ENCODE data around the gene GABRA6.
"Not testable (repeated sequence)": the region's sequence is repeated elsewhere in the genome, so short reads cannot be mapped to it uniquely, and the experiment has no call there.

The GABRA6 gene

DNA sequence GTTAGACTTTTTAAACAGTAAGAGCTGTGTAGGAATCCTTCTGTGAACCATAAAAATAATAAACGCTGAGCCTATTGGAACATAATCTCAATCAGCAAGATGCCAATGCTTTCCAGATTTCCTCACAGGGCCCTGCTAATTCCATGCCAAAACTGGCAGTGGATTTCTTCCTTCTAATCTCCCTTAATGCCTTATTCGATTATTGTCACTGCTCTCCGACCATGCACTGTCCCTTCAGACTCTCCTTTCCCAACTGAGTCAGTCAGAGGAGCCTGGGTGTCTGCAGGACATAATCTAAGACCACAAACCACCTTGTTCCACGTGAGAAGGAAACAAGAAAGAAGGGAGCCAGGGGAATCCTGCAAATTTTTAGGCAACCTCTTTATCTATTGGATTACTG is at the start of gene GABRA6:
GABRA6 (plus strand) TSS at position 261 of the 400 bp plus-strand sequence. CDS start 269 bp downstream, outside the sequence.
- TF ChIP-seq CTCF (IDR thresholded peaks at IDR 0.05; ENCODE audit: insufficient read depth, low read depth, low read length, missing control alignments) = no peak
- H3K4me3 ChIP-seq (ENCODE audit: low read depth, low read length) = no peak within 1 kb of the TSS
- DNase-seq (ENCODE audit: low read depth) = no peak

DNA sequence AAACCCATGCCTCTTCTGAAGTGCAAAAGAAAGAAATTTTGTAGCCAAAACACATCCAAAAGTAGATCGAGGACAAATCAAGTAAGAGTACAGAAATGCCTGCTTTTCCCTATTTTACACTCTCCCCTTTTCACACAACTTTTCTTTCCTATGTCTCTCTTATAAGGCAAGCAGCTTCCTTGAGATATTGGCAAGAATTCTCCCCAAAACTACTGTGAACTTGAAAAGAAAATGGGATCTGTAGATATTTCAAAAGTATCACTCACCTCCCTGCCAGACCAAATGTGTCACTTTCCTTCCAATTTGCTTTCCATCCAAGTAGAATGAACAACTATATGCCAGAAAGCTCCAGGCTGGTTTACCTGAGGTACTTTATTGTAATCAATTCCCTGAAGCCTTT is 47.9 kb upstream of the GABRA6 start:
- DNase-seq (ENCODE audit: low read depth) = no peak
- H3K4me3 ChIP-seq (ENCODE audit: low read depth, low read length) = no peak overlapping the region
- TF ChIP-seq CTCF (IDR thresholded peaks at IDR 0.05; ENCODE audit: insufficient read depth, low read depth, low read length, missing control alignments) = no peak

GRCh38 chr5:161641444-161641843 is 44.1 kb upstream of the GABRA6 start:
- no peak for TF ChIP-seq CTCF (IDR thresholded peaks at IDR 0.05; ENCODE audit: insufficient read depth, low read depth, low read length, missing control alignments)
- no peak overlapping the region for H3K4me3 ChIP-seq (ENCODE audit: low read depth, low read length)
- DNase-seq (ENCODE audit: low read depth) = no peak

GRCh38 chr5:161645264-161645663 is 40.3 kb upstream of the GABRA6 start:
- no peak for DNase-seq (ENCODE audit: low read depth)
- H3K4me3 ChIP-seq (ENCODE audit: low read depth, low read length) = no peak overlapping the region
- no peak for TF ChIP-seq CTCF (IDR thresholded peaks at IDR 0.05; ENCODE audit: insufficient read depth, low read depth, low read length, missing control alignments)

- not testable (repeated sequence) for H3K4me3 ChIP-seq (ENCODE audit: low read depth, low read length); DNase-seq (ENCODE audit: low read depth)
Measured at GRCh38 chr5:161651926-161652325, 33.6 kb upstream of the GABRA6 start.

- TF ChIP-seq CTCF (IDR thresholded peaks at IDR 0.05; ENCODE audit: insufficient read depth, low read depth, low read length, missing control alignments) = no peak
- H3K4me3 ChIP-seq (ENCODE audit: low read depth, low read length) = no peak overlapping the region
- DNase-seq (ENCODE audit: low read depth) = no peak
Measured at GRCh38 chr5:161660806-161661205, 24.7 kb upstream of the GABRA6 start.

DNA sequence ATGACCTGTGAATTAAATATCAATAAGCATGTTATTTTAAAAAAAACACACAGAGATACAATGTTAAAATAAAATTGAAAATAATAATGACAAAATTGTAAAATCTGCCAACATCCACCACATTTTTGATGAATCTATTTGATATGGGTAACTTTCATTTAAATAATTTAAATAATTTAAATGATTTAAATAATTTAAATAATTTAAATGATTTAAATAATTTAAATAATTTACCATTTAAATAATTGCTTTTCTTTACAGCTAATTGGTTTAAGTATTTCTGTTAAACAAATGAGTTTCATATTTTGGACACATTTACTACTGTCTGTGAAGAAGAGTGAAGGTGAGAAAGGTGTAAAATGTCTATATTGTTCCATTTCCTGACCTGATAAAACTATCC is 22.1 kb upstream of the GABRA6 start:
- H3K4me3 ChIP-seq (ENCODE audit: low read depth, low read length) = no peak overlapping the region
- DNase-seq (ENCODE audit: low read depth) = no peak
- TF ChIP-seq CTCF (IDR thresholded peaks at IDR 0.05; ENCODE audit: insufficient read depth, low read depth, low read length, missing control alignments) = no peak

Data from GM12865 (cell line).